ENCODE measurements around the gene DEGS2.

DNA sequence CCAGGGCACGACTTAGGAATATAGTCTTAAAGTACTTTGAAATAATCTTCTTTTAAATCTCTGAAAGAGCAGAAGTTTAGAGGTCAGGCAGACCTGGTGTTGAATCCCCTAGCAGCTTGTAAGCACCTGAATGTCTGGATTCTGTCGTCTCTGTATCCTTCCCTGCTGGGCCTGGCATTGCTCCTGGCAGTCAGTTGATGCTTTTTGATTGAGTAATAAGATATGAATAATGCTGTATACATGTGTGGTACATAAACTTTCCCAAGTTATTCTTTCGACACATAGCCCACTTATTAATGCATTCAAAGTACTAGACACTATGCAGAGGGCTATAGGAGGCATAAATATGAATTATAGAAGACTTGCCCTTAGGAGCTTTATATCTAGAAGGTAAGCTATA is 62.8 kb downstream of the DEGS2 start:
- TF ChIP-seq, protein P1, sequence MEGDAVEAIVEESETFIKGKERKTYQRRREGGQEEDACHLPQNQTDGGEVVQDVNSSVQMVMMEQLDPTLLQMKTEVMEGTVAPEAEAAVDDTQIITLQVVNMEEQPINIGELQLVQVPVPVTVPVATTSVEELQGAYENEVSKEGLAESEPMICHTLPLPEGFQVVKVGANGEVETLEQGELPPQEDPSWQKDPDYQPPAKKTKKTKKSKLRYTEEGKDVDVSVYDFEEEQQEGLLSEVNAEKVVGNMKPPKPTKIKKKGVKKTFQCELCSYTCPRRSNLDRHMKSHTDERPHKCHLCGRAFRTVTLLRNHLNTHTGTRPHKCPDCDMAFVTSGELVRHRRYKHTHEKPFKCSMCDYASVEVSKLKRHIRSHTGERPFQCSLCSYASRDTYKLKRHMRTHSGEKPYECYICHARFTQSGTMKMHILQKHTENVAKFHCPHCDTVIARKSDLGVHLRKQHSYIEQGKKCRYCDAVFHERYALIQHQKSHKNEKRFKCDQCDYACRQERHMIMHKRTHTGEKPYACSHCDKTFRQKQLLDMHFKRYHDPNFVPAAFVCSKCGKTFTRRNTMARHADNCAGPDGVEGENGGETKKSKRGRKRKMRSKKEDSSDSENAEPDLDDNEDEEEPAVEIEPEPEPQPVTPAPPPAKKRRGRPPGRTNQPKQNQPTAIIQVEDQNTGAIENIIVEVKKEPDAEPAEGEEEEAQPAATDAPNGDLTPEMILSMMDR (conservative IDR thresholded peaks at IDR 0.05; ENCODE audit: low read length) = no peak
- no peak for TF ChIP-seq EZH2phosphoT487 (IDR thresholded peaks at IDR 0.05; ENCODE audit: borderline replicate concordance)
